ENCODE data around the gene FGD2. TPM values are rescaled to one million over a fixed set of nuclear protein-coding genes. Genes with fewer than 3 reads are reported as not detected.

The FGD2 gene
- total and polyA plus RNA-seq, 5 donors: 5.1 to 14.0 (median 9.7) TPM

DNA sequence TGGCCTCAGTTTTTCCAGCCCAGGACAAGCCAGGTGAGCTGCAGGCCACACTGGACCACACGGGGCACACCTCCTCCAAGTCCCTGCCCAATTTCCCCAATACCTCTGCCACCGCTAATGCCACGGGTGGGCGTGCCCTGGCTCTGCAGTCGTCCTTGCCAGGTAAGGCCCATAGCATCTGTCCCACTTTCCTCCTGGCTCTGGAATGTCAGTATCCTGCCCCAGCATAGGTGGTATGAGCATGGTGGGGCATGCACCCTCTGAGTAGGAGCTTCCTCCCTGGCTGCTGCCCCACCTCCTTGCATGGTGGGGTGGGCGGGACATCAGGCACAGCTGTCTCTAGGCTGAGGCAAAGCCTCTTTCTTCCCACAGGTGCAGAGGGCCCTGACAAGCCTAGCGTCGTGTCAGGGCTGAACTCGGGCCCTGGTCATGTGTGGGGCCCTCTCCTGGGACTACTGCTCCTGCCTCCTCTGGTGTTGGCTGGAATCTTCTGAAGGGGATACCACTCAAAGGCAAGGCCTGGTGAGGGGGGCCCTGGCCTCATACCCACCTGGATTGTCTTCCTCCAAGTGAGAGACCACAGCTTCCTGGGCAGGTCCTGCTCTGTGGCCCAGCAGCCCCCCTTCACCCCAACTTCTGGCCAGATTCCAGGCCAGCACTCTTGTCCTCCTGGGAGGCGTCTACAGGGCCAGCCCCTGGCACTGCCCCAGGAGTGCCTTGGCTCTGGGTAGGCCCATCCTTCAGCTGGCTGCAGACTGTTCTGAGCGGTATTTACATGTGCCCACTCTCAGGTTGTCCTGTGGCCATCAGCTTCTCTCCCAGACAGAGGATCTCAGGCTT lies 41.8 kb upstream of the FGD2 start:
- Histone ChIP-seq H3K27ac (ENCODE audit: low read length) (no peak overlapping the region), H3K4me3 (ENCODE audit: low read length) (no peak overlapping the region), H3K27me3 (ENCODE audit: control insufficient read depth, insufficient read depth) (no peaks in the 10 kb centered on the region), H3K4me1 (ENCODE audit: control insufficient read depth, insufficient read depth, low read length) (peaks cover 5% of the 10 kb centered on the region), H3K9me3 (ENCODE audit: control insufficient read depth, low read length) (no peaks in the 10 kb centered on the region)
- intact Hi-C loops (cut with DNase I): no loop called here
- 71% methylated on average over 11 of the region's 11 CpGs for WGBS
- peak; percentile 68 to 84 (median 81) for DNase-seq
- ATAC-seq: peak; percentile 33 to 39

- Histone ChIP-seq H3K4me3 (ENCODE audit: low read length) (no peak overlapping the region), H3K9me3 (ENCODE audit: control insufficient read depth, low read length) (no peaks in the 10 kb centered on the region), H3K4me1 (ENCODE audit: control insufficient read depth, insufficient read depth, low read length) (peaks cover 5% of the 10 kb centered on the region), H3K27ac (ENCODE audit: low read length) (no peak overlapping the region), H3K27me3 (ENCODE audit: control insufficient read depth, insufficient read depth) (no peaks in the 10 kb centered on the region)
- no peak for DNase-seq
- ATAC-seq: peak in 1 of 2 donors; percentile 10
- intact Hi-C loops (cut with DNase I): no loop called here
- WGBS: 80% methylated on average over 6 of the region's 6 CpGs
Observed at GRCh38 chr6:36964349-36964748, 41.1 kb upstream of the FGD2 start.

DNA sequence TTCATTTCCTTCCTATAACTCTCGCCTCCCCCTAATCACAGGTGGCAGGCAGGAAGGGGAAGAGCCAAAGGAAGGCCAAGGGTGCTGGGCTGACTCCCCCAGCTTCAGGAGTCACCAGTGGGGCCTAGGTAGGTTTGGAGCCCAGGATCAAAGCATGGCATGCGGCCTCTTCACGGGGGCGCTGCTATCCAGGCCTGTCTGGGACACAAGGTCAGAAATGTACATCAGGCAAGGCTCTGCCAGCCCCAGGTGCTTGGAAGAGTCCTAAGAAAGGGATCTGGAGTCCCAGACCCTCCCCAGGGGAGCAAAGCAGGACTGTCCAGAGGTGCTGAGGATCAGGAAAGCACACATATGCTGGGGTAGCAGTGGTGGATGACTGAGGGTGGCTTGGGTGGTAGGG lies 40.5 kb upstream of the FGD2 start:
- H3K27ac ChIP-seq (ENCODE audit: low read length): no peak overlapping the region

GRCh38 chr6:36967301-36967700 lies 38.2 kb upstream of the FGD2 start:
- no peaks in the 10 kb centered on the region for H3K9me3 ChIP-seq (ENCODE audit: control insufficient read depth, low read length)
- peaks cover 5% of the 10 kb centered on the region for H3K4me1 ChIP-seq (ENCODE audit: control insufficient read depth, insufficient read depth, low read length)
- intact Hi-C loops (cut with DNase I): no loop called here
- no peak overlapping the region for H3K27ac ChIP-seq (ENCODE audit: low read length)
- DNase-seq: no peak
- no peaks in the 10 kb centered on the region for H3K27me3 ChIP-seq (ENCODE audit: control insufficient read depth, insufficient read depth)
- WGBS: 72% methylated on average over 3 of the region's 3 CpGs
- no peak overlapping the region for H3K4me3 ChIP-seq (ENCODE audit: low read length)
- ATAC-seq: peak in 1 of 2 donors; percentile 3

More for the DNA sequence above, 40.5 kb upstream of the FGD2 start:
- DNase-seq (peak in 1 of 3 donors; percentile 50), ATAC-seq (no peak)
- 77% methylated on average over 4 of the region's 4 CpGs for WGBS
- intact Hi-C loops (cut with DNase I): no loop called here
- no peaks in the 10 kb centered on the region for H3K9me3 ChIP-seq (ENCODE audit: control insufficient read depth, low read length)
- peaks cover 5% of the 10 kb centered on the region for H3K4me1 ChIP-seq (ENCODE audit: control insufficient read depth, insufficient read depth, low read length)
- H3K27me3 ChIP-seq (ENCODE audit: control insufficient read depth, insufficient read depth): no peaks in the 10 kb centered on the region
- H3K4me3 ChIP-seq (ENCODE audit: low read length): no peak overlapping the region

DNA sequence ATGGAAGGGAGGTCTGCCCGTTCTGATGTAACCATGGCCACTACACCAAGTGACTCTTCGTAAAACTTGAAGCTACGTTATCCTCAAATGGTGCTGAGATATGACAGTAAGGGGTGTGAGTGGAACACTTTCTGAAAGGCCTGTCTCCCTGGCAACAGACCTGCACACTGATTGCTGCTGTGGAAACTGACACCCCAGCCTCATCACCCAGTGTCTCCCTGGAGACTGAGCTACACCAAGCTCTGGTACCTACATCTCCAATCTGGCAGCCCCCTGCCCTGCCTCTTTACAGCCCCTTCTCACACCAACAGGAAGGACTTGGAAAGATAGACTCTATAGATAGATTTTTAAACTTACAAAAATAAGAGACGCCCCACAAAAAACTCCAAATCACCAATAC lies 37.7 kb upstream of the FGD2 start:
- Histone ChIP-seq H3K4me1 (ENCODE audit: control insufficient read depth, insufficient read depth, low read length) (peaks cover 8% of the 10 kb centered on the region), H3K9me3 (ENCODE audit: control insufficient read depth, low read length) (no peaks in the 10 kb centered on the region), H3K4me3 (ENCODE audit: low read length) (no peak overlapping the region), H3K27me3 (ENCODE audit: control insufficient read depth, insufficient read depth) (no peaks in the 10 kb centered on the region), H3K27ac (ENCODE audit: low read length) (no peak overlapping the region)
- intact Hi-C loops (cut with DNase I): no loop called here
- DNase-seq: no peak
- WGBS: 57% methylated on average over 4 of the region's 4 CpGs
- ATAC-seq: no peak

DNA sequence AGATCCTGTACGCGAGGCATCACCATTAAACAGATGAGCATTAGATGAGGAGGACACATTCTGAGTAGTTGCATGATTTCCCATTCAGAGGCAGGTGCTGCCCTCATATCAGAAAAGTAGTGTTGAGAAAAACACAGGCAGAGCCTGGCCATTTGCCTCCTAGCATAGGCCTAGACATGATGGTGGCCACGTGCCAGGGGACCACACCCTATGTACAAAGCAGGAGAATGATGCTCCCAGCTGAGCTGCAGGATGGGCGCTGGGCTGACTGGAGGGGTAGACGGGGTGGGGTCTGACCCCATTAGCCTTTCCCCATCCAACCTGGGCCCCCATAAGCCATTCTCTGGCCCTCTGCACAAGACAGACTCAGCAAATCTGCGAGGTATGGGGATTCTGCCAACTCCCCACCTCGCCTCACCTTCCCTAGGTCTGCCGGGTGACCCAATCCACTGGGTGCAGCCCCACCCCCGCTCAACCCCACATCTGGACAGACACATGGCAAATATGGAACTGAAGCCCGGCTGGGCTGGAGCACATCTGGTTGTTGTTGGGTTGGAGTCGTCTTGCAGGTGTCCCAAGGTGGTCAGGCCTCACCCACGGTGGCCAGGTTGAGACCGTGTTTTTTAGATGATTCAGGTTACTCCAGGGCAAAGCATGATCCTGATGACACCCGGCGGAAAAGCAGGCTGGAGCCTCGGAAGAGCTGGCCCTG lies 37.0 kb upstream of the FGD2 start:
- WGBS: 87% methylated on average over 16 of the region's 16 CpGs
- peak; percentile 76 to 88 (median 78) for DNase-seq
- Histone ChIP-seq H3K9me3 (ENCODE audit: control insufficient read depth, low read length) (no peaks in the 10 kb centered on the region), H3K27me3 (ENCODE audit: control insufficient read depth, insufficient read depth) (no peaks in the 10 kb centered on the region), H3K27ac (ENCODE audit: low read length) (no peak overlapping the region), H3K4me1 (ENCODE audit: control insufficient read depth, insufficient read depth, low read length) (peaks cover 9% of the 10 kb centered on the region), H3K4me3 (ENCODE audit: low read length) (no peak overlapping the region)
- peak in 1 of 2 donors; percentile 24 for ATAC-seq
- intact Hi-C loops (cut with DNase I): no loop called here

DNA sequence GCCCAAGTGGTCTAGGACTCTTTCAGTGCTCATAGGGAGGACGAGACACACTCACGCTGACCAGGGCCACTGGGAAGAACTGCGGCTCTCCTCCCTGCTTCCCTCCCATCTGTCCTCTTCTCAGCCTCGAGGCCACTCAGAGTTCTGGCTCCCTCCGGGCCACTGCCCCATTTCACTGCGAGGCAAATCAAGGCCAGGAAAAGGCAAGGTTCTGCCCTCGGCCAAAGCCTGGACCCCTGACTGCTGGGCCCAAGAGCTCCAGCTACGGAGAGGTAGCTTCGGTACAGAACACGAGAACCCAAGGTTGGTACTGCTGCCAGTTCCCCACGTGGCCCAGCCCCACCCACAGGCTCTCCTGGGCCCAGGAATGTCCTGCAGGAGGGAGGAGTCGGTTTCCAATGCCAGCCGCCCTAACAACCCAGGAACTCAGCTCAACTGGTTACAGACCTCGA lies 36.2 kb upstream of the FGD2 start:
- peak in 1 of 2 donors; percentile 20 for ATAC-seq
- Histone ChIP-seq H3K4me1 (ENCODE audit: control insufficient read depth, insufficient read depth, low read length) (peaks cover 4% of the 10 kb centered on the region), H3K4me3 (ENCODE audit: low read length) (no peak overlapping the region), H3K9me3 (ENCODE audit: control insufficient read depth, low read length) (no peaks in the 10 kb centered on the region), H3K27ac (ENCODE audit: low read length) (no peak overlapping the region), H3K27me3 (ENCODE audit: control insufficient read depth, insufficient read depth) (no peaks in the 10 kb centered on the region)
- intact Hi-C loops (cut with DNase I): no loop called here
- DNase-seq: peak in 2 of 3 donors; percentile 64 to 69
- 77% methylated on average over 14 of the region's 14 CpGs for WGBS

- no peak overlapping the region for H3K27ac ChIP-seq (ENCODE audit: low read length)
- no peak overlapping the region for H3K4me3 ChIP-seq (ENCODE audit: low read length)
- DNase-seq (peak in 1 of 3 donors; percentile 55), ATAC-seq (peak; percentile 1 to 3)
- peaks cover 4% of the 10 kb centered on the region for H3K4me1 ChIP-seq (ENCODE audit: control insufficient read depth, insufficient read depth, low read length)
- intact Hi-C loops (cut with DNase I): loop anchor here in 1 of 4 donors (10.0 kb wide), 1 partner anchor 65 kb away; no protein-coding TSS in a partner anchor
- no peaks in the 10 kb centered on the region for H3K9me3 ChIP-seq (ENCODE audit: control insufficient read depth, low read length)
- 82% methylated on average over 17 of the region's 17 CpGs for WGBS
- H3K27me3 ChIP-seq (ENCODE audit: control insufficient read depth, insufficient read depth): no peaks in the 10 kb centered on the region
Observed at GRCh38 chr6:36969988-36970891, 35.2 kb upstream of the FGD2 start.

GRCh38 chr6:36970892-36971842 lies 34.3 kb upstream of the FGD2 start:
- no peak for ATAC-seq
- H3K4me3 ChIP-seq (ENCODE audit: low read length): no peak overlapping the region
- intact Hi-C loops (cut with DNase I): loop anchor here in 1 of 4 donors (10.0 kb wide), 1 partner anchor 66 kb away; no protein-coding TSS in a partner anchor
- no peaks in the 10 kb centered on the region for H3K9me3 ChIP-seq (ENCODE audit: control insufficient read depth, low read length)
- DNase-seq: peak in 1 of 3 donors; percentile 53
- no peaks in the 10 kb centered on the region for H3K27me3 ChIP-seq (ENCODE audit: control insufficient read depth, insufficient read depth)
- H3K4me1 ChIP-seq (ENCODE audit: control insufficient read depth, insufficient read depth, low read length): peaks cover 9% of the 10 kb centered on the region
- WGBS: 68% methylated on average over 17 of the region's 17 CpGs
- no peak overlapping the region for H3K27ac ChIP-seq (ENCODE audit: low read length)

Measured in right cardiac atrium (tissue), 5 donors.